ENCODE results near the gene NLK.
"Not testable (repeated sequence)": the region's sequence is repeated elsewhere in the genome, so short reads cannot be mapped to it uniquely, and the experiment has no call there.

Gene NLK

DNA sequence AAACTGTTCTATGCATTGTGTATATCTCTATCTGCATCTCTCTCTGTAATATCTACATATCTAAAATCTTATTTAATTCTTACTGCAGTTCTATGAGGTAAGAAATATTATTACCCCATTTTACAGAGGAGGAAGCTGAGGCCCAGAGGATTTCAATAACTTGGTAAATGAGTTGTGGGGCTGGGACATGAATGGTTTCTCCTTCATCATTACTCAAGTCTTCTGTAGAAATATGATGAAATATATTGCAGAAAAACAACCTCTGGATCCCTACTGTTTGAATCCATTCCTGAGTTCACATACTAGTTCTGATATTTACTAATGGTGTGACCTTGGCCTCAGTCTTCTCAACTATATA lies 45.5 kb upstream of the NLK start:
- in situ Hi-C loops (cut with HindIII; ENCODE audit: low sequenced_read_pairs): no loop called here
- no peak overlapping the region for H3K4me3 ChIP-seq (ENCODE audit: low read depth, low read length)
- TF ChIP-seq, protein P1, sequence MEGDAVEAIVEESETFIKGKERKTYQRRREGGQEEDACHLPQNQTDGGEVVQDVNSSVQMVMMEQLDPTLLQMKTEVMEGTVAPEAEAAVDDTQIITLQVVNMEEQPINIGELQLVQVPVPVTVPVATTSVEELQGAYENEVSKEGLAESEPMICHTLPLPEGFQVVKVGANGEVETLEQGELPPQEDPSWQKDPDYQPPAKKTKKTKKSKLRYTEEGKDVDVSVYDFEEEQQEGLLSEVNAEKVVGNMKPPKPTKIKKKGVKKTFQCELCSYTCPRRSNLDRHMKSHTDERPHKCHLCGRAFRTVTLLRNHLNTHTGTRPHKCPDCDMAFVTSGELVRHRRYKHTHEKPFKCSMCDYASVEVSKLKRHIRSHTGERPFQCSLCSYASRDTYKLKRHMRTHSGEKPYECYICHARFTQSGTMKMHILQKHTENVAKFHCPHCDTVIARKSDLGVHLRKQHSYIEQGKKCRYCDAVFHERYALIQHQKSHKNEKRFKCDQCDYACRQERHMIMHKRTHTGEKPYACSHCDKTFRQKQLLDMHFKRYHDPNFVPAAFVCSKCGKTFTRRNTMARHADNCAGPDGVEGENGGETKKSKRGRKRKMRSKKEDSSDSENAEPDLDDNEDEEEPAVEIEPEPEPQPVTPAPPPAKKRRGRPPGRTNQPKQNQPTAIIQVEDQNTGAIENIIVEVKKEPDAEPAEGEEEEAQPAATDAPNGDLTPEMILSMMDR (IDR thresholded peaks at IDR 0.05; ENCODE audit: low read depth, low read length): no peak
- DNase-seq (ENCODE audit: low read depth, low spot score): no peak

DNA sequence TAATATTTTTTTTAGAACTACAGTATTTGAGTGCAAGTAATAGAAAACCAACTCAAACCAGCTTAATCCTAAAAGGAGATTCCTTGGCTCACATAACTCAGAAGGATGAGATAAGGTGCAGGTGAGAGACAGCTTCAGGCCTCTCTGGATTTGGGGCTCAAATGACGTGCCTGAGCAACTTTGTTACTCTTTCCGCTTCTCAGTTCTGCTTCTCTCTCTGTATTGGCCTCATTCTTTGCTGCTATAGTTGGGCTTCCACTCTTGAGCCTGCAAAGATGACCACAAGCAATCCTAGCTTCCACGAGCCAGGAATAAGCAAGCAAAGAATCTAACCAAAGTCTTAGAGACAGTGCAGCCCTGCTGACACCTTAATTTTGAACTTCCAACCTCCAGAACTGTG lies 45.0 kb upstream of the NLK start:
- in situ Hi-C loops (cut with HindIII; ENCODE audit: low sequenced_read_pairs): no loop called here
- TF ChIP-seq, protein P1 (IDR thresholded peaks at IDR 0.05; ENCODE audit: low read depth, low read length): no peak
- no peak overlapping the region for H3K4me3 ChIP-seq (ENCODE audit: low read depth, low read length)
- DNase-seq (ENCODE audit: low read depth, low spot score): no peak

DNA sequence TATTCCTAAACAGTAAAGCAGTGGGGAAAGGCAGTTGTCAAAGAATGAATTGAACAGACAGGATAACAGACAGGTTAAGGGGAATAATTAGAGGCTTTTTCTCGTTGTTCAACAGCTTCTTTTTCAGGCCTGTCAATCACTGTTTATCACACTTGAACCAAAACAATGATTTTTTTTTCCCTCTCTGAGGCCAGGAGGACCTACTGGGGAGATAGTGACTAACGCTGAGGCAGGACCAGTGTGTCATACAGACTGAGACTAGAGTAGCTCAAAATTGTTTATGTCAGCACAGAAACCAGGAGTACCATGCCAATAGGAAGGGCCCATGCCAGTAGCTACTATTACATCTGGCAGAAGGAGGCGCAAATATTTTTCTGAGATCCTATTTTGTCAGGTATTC lies 41.3 kb upstream of the NLK start:
- H3K4me3 ChIP-seq (ENCODE audit: low read depth, low read length): no peak overlapping the region
- DNase-seq (ENCODE audit: low read depth, low spot score): no peak
- TF ChIP-seq, protein P1 (IDR thresholded peaks at IDR 0.05; ENCODE audit: low read depth, low read length): no peak
- in situ Hi-C loops (cut with HindIII; ENCODE audit: low sequenced_read_pairs): no loop called here

DNA sequence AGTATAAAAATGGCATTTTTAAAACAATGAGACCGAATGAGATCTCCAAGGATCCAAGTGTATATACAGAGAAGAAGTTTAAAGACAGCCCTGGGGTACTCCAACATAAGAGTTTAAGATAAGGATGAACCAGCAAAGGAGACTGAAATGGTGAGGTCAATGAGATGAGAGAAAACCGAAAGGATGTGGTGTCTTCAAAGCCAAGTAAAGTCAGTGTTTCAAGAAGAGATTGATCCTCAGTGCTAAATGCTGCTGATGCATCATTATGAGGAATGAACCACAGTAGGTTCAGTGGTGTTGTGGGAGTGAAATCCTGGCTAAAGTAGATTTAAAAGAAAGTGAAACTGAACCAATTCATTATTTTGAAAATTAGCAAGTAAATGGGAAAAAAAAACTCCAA lies 38.1 kb upstream of the NLK start:
- TF ChIP-seq, protein P1 (IDR thresholded peaks at IDR 0.05; ENCODE audit: low read depth, low read length): no peak
- no peak overlapping the region for H3K4me3 ChIP-seq (ENCODE audit: low read depth, low read length)
- in situ Hi-C loops (cut with HindIII; ENCODE audit: low sequenced_read_pairs): no loop called here
- DNase-seq (ENCODE audit: low read depth, low spot score): no peak

DNA sequence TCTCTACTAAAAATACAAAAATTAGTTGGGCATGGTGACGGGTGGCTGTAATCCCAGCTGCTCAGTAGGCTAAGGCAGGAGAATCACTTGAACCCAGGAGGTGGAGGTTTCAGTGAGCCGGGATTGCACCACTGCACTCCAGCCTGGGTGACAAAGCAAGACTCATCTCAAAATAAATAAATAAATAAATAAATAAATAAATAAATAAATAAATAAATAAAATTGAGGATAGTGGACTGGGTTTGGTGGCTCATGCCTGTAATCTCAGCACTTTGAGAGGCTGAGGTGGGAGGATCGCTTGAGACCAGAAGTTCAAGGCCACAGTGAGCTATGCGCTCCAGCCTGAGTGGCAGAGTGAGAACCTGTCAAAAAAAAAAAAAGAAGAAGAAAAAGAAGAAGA lies 34.6 kb upstream of the NLK start:
- DNase-seq (ENCODE audit: low read depth, low spot score); in situ Hi-C loops (cut with HindIII; ENCODE audit: low sequenced_read_pairs); H3K4me3 ChIP-seq (ENCODE audit: low read depth, low read length): not testable (repeated sequence)

DNA sequence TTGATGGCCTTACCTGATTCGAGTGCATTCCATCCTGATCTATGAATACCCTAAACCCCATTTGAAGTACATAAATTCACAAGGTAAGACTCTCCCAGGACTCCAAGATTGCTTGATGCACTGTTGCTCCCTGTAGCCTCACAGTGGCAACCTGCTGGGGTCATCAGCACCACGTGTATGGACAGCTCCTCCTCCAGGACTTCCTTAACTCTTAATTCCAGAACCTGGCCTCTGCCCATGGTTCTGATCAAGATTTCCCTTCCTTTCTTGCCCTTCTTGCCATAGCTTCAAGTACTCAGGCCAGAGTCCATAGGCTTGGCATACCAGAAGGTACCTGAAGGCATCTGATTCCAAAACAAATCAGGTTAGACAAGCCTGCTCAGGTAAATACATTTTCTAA lies 34.0 kb upstream of the NLK start:
- DNase-seq (ENCODE audit: low read depth, low spot score): peak; percentile 69
- TF ChIP-seq, protein P1 (IDR thresholded peaks at IDR 0.05; ENCODE audit: low read depth, low read length): no peak
- in situ Hi-C loops (cut with HindIII; ENCODE audit: low sequenced_read_pairs): no loop called here
- no peak overlapping the region for H3K4me3 ChIP-seq (ENCODE audit: low read depth, low read length)

DNA sequence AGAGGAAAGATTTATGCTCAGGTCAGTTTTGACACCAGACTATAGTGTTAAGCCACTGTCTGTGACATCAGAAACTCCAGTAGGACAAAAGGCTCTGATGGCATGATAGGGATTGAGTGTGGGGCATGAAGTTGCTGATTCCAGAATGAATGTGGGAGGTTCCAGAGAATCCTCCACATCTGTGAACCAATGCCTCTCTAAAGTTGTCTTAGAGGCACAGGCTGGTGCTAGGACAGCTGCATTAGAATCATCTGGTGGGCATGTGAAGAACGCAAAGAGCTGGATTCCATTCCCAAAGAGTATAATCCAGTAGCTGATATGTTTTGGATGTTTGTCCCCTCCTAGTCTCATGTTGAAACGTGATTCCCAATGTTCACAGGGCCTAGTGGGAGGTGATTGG lies 32.1 kb upstream of the NLK start:
- H3K4me3 ChIP-seq (ENCODE audit: low read depth, low read length): no peak overlapping the region
- in situ Hi-C loops (cut with HindIII; ENCODE audit: low sequenced_read_pairs): no loop called here
- no peak for DNase-seq (ENCODE audit: low read depth, low spot score)
- TF ChIP-seq, protein P1 (IDR thresholded peaks at IDR 0.05; ENCODE audit: low read depth, low read length): no peak

Measured in astrocyte of the spinal cord (primary cell).